Naive B cell (primary cell): ENCODE data around the gene SMU1. TPM values are rescaled to one million over a fixed set of nuclear protein-coding genes. Genes with fewer than 3 reads are reported as not detected.
A peak's percentile ranks its signal among the peaks of the same experiment; 100 is the strongest.
"Not testable (repeated sequence)": the region's sequence is repeated elsewhere in the genome, so short reads cannot be mapped to it uniquely, and the experiment has no call there.

Source experiments
- ATAC-seq, 2 donors: fragments of 150-1000 bp; cut with Tn5 transposase; 2 replicates each; pipeline ENCODE4 v1.10.0; 2021; ENCODE audit warnings: low read depth in 2 of 2, mild to moderate bottlenecking in 2 of 2, moderate library complexity in 2 of 2
- DNase-seq: peaks from one replicate; pipeline ENCODE4 v3.0.0; 2022
- H3K27ac Mint-ChIP-seq, 6 donors: one replicate each; pipeline ENCODE4 v1.8.0; 2020 to 2022; ENCODE audit warnings: mild to moderate bottlenecking in 6 of 6, mixed read lengths in 6 of 6, moderate library complexity in 5 of 6, inconsistent platforms in 2 of 6
- H3K27me3 Mint-ChIP-seq, 3 donors: one replicate each; pipeline ENCODE4 v1.8.0; 2021 to 2022; ENCODE audit warnings: mixed read lengths in 3 of 3, mild to moderate bottlenecking in 1 of 3
- H3K36me3 Mint-ChIP-seq, 2 donors: one replicate each; pipeline ENCODE4 v1.8.0; 2020 to 2022; ENCODE audit warnings: mixed read lengths in 2 of 2, inconsistent platforms in 1 of 2, mild to moderate bottlenecking in 1 of 2
- H3K4me1 Mint-ChIP-seq, 3 donors: one replicate each; pipeline ENCODE4 v1.8.0; 2020 to 2022; ENCODE audit warnings: mixed read lengths in 3 of 3, inconsistent platforms in 1 of 3, mild to moderate bottlenecking in 1 of 3, moderate library complexity in 1 of 3
- H3K4me3 Mint-ChIP-seq, 8 donors: one replicate each; pipeline ENCODE4 v1.8.0; 2020 to 2022; ENCODE audit warnings: mild to moderate bottlenecking in 8 of 8, mixed read lengths in 8 of 8, moderate library complexity in 8 of 8, inconsistent platforms in 2 of 8
- H3K9me3 Mint-ChIP-seq, 7 donors: one replicate each; pipeline ENCODE4 v1.8.0; 2020 to 2022; ENCODE audit warnings: mixed read lengths in 7 of 7, mild to moderate bottlenecking in 5 of 7, inconsistent platforms in 2 of 7, moderate library complexity in 1 of 7
- polyA plus RNA-seq, 6 donors: library from polyadenylated mRNA; unstranded; fragments of 300-500 nt; fragmentation: Illumina TruSeq; gene quantifications; one replicate each; pipeline ENCODE4 v1.2.3, GENCODE V29; 2021; ENCODE audit warnings: low read depth in 6 of 6

SMU1 gene
- polyA plus RNA-seq, 6 donors from 2014 or later: 19.6 to 44.5 (median 25.8) TPM

- Mint-ChIP-seq H3K4me1 (peaks cover 14 to 24% (median 20%) of the 10 kb centered on the region in 3 donors), H3K27me3 (no peaks in the 10 kb centered on the region), H3K9me3 (no peaks in the 10 kb centered on the region), H3K4me3 (no peak overlapping the region), H3K27ac (peak overlapping the region in 3 of 6 donors; percentile 30 to 68 (median 64)), H3K36me3 (no peaks in the 10 kb centered on the region)
- ATAC-seq: no peak
- DNase-seq: no peak
These were observed 26.2 kb upstream of the SMU1 start for GRCh38 chr9:33102551-33103210.

DNA sequence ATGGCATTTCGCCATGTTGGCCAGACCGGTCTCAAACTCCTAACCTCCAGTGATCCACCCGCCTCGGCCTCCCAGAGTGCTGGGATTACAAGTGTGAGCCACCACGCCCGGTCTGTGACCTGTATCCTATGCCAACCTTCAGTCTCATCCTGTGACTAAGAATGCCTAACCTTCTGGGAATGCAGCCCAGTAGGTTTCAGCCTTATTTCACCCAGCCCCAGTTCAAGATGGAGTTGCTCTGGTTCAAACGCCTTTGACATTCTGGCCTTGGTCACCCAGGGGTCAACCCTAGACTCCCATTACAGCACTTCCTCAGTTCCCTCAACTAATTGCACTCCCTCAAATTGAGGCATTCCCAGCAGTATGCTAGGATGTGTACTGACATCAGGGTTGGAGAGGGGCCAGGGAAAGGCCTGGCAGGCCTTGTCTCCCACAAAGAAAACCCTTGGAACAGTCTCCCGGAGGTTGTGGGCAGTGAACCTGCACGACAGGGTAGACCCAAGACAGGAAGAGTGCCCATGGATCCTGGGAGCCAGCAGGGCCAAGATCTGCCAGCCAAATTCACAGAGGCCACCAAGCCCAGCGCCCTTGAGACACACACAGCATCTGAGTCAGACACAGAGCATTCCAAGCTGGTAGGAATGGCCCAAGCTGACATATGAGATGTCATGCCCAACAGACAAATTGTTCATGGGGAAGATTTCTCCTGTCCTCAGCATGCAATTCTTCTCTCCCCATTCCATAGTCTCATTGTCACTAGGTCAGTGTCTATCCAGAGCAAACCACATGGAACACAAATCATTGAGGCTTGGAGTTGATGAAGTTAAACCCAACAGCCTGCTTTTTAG is 24.9 kb upstream of the SMU1 start:
- no peaks in the 10 kb centered on the region for H3K9me3 Mint-ChIP-seq
- DNase-seq (no peak), ATAC-seq (no peak)
- peak overlapping the region in 1 of 8 donors; percentile 65 for H3K4me3 Mint-ChIP-seq
- H3K4me1 Mint-ChIP-seq: peaks cover 2 to 14% (median 8%) of the 10 kb centered on the region in 3 donors
- H3K27ac Mint-ChIP-seq: peak overlapping the region in 3 of 6 donors; percentile 32 to 82 (median 66)
- H3K27me3 Mint-ChIP-seq: no peaks in the 10 kb centered on the region
- no peaks in the 10 kb centered on the region for H3K36me3 Mint-ChIP-seq

- Mint-ChIP-seq H3K4me1 (peaks cover 0 to 11% (median 7%) of the 10 kb centered on the region in 3 donors), H3K9me3 (no peaks in the 10 kb centered on the region), H3K27ac (no peak overlapping the region), H3K4me3 (no peak overlapping the region), H3K27me3 (no peaks in the 10 kb centered on the region), H3K36me3 (no peaks in the 10 kb centered on the region)
- DNase-seq (no peak), ATAC-seq (no peak)
These were observed 23.3 kb upstream of the SMU1 start for GRCh38 chr9:33099754-33100153.

GRCh38 chr9:33097192-33097591 is 20.7 kb upstream of the SMU1 start:
- Mint-ChIP-seq H3K9me3 (no peaks in the 10 kb centered on the region), H3K4me1 (peaks cover 0 to 4% (median 3%) of the 10 kb centered on the region in 3 donors), H3K27ac (peak overlapping the region in 1 of 6 donors; percentile 10), H3K36me3 (no peaks in the 10 kb centered on the region), H3K4me3 (no peak overlapping the region), H3K27me3 (no peaks in the 10 kb centered on the region)
- ATAC-seq: no peak
- no peak for DNase-seq

DNA sequence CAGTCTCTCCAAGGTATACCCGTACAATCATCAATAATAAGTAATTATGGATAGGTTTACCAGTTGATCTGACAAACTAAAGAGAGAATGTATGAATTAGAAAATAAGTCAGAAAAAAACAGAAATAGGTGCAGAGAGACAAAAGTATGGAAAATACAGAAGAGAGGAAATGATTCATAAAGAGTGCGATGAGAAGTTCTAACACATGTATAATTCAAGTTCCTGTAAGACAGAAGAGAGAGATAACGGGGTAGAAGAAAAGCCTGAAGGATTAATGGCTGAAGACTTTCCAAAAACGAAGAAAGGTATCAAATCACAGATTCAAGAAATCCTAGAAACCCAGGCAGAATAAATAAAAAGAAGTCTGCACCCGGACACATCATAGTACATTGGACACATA is 16.2 kb upstream of the SMU1 start:
- Mint-ChIP-seq H3K9me3 (peaks cover 0 to 2% (median 0%) of the 10 kb centered on the region in 7 donors), H3K4me3 (no peak overlapping the region), H3K36me3 (no peaks in the 10 kb centered on the region), H3K27ac (peak overlapping the region in 2 of 6 donors; percentile 8 to 54), H3K27me3 (no peaks in the 10 kb centered on the region), H3K4me1 (no peaks in the 10 kb centered on the region)
- no peak for ATAC-seq
- no peak for DNase-seq

DNA sequence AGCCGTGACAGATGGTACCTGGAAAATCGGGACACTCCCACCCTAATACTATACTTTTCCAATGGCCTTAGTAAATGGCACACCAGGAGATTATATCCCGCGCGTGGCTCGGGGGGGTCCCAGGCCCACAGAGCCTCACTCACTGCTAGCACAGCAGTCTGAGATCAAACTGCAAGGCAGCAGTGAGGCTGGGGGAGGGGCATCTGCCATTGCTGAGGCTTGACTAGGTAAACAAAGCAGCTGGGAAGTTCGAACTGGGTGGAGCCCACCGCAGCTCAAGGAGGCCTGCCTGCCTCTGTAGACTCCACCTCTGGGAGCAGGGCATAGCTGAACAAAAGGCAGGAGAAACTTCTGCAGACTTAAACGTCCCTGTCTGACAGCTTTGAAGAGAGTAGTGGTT is 9.2 kb upstream of the SMU1 start:
- not testable (repeated sequence) for ATAC-seq, H3K36me3 Mint-ChIP-seq, H3K9me3 Mint-ChIP-seq, DNase-seq, H3K27ac Mint-ChIP-seq, H3K27me3 Mint-ChIP-seq, H3K4me3 Mint-ChIP-seq
- peaks cover 0 to 27% (median 22%) of the 10 kb centered on the region in 3 donors for H3K4me1 Mint-ChIP-seq

DNA sequence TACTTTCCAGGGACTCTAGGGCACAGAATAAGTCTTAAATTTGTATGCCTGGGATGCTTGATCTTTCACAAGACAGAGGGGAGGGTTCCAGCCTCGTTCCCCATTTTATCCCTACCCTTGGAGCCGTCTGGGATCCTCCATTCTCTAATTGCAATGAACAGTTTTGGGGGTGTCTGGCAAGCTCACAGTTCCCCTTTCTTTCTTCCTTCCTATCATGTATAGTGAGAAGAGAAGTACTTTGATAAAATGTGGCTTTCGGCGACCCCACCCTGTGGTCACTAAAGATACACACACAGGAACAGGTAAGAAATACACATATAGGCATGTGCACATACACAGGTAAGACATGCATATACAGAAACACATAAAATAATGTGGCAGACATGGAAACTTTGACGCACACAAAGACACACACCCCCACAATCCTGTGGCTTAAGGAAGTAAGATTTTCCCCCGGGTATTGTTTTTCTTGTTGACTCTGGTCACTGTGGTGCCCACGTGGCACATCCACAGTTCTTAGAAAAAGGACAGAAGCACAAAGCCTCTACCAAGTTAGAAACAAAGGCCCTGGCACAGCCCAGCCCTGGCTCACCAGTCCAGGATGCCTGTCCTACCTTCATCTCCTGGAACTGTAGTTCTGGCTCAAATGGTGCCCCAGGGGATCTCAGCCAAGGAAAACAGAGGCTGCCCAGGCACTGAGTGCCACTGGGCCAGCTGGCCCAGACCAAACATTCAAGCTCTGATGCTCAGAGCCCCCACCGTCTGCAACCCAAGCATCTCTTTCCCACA is 6.3 kb upstream of the SMU1 start:
- H3K27ac Mint-ChIP-seq: peak overlapping the region; percentile 1 to 95 (median 85)
- H3K4me1 Mint-ChIP-seq: peaks cover 1 to 27% (median 22%) of the 10 kb centered on the region in 3 donors
- peak; percentile 45 for DNase-seq
- no peaks in the 10 kb centered on the region for H3K27me3 Mint-ChIP-seq
- ATAC-seq: peak; percentile 74 to 77
- H3K9me3 Mint-ChIP-seq: no peaks in the 10 kb centered on the region
- H3K4me3 Mint-ChIP-seq: peak overlapping the region; percentile 16 to 83 (median 68)
- no peaks in the 10 kb centered on the region for H3K36me3 Mint-ChIP-seq

DNA sequence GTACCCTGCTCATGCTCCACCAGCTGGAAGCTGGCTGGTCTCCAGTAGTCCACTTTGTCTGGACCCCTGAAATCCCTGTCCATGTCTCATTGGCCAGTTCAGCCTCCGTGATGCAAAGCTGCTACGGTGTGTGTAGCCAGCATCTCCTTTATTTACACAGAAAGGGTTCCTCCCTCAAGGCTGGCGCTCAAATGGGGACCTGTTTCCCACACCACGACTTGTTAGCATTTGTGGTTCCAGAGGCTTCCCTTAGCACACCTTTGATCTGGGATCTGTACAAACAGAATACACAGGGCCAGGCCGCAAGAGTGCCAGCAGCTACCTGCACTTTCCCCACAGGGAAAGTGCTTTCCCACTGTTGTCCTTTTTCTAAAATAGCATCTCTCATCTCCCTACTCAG is 5.7 kb upstream of the SMU1 start:
- H3K27me3 Mint-ChIP-seq: no peaks in the 10 kb centered on the region
- H3K4me1 Mint-ChIP-seq: peaks cover 6 to 33% (median 26%) of the 10 kb centered on the region in 3 donors
- peak overlapping the region in 5 of 6 donors; percentile 1 to 95 (median 86) for H3K27ac Mint-ChIP-seq
- no peaks in the 10 kb centered on the region for H3K9me3 Mint-ChIP-seq
- DNase-seq (no peak), ATAC-seq (no peak)
- H3K4me3 Mint-ChIP-seq: peak overlapping the region; percentile 7 to 83 (median 68)
- H3K36me3 Mint-ChIP-seq: no peaks in the 10 kb centered on the region

GRCh38 chr9:33081128-33081851 is 4.8 kb upstream of the SMU1 start:
- H3K4me1 Mint-ChIP-seq: peaks cover 14 to 42% (median 32%) of the 10 kb centered on the region in 3 donors
- H3K9me3 Mint-ChIP-seq: no peaks in the 10 kb centered on the region
- no peaks in the 10 kb centered on the region for H3K36me3 Mint-ChIP-seq
- H3K27me3 Mint-ChIP-seq: no peaks in the 10 kb centered on the region
- H3K27ac Mint-ChIP-seq: no peak overlapping the region
- ATAC-seq: peak; percentile 29 to 31
- peak; percentile 63 for DNase-seq
- no peak overlapping the region for H3K4me3 Mint-ChIP-seq

GRCh38 chr9:33080534-33080933 is 4.1 kb upstream of the SMU1 start:
- Mint-ChIP-seq H3K27ac (no peak overlapping the region), H3K27me3 (no peaks in the 10 kb centered on the region), H3K36me3 (peaks cover 0 to 2% of the 10 kb centered on the region in 2 donors), H3K4me1 (peaks cover 21 to 49% (median 36%) of the 10 kb centered on the region in 3 donors), H3K9me3 (no peaks in the 10 kb centered on the region), H3K4me3 (no peak overlapping the region)
- ATAC-seq (no peak), DNase-seq (no peak)

- DNase-seq (no peak), ATAC-seq (no peak)
- no peak overlapping the region for H3K27ac Mint-ChIP-seq
- H3K4me3 Mint-ChIP-seq: no peak overlapping the region
- no peaks in the 10 kb centered on the region for H3K9me3 Mint-ChIP-seq
- H3K36me3 Mint-ChIP-seq: peaks cover 6 to 12% of the 10 kb centered on the region in 2 donors
- peaks cover 22 to 33% (median 30%) of the 10 kb centered on the region in 3 donors for H3K4me1 Mint-ChIP-seq
- no peaks in the 10 kb centered on the region for H3K27me3 Mint-ChIP-seq
These were observed 7.5 kb downstream of the SMU1 start for GRCh38 chr9:33068991-33069390.

GRCh38 chr9:33065157-33066076 is 11.1 kb downstream of the SMU1 start:
- ATAC-seq: peak; percentile 36 to 50
- H3K36me3 Mint-ChIP-seq: peaks cover 6 to 21% of the 10 kb centered on the region in 2 donors
- no peaks in the 10 kb centered on the region for H3K9me3 Mint-ChIP-seq
- H3K4me1 Mint-ChIP-seq: peaks cover 14 to 18% (median 16%) of the 10 kb centered on the region in 3 donors
- peak overlapping the region in 5 of 6 donors; percentile 3 to 87 (median 70) for H3K27ac Mint-ChIP-seq
- no peaks in the 10 kb centered on the region for H3K27me3 Mint-ChIP-seq
- peak overlapping the region in 5 of 8 donors; percentile 1 to 51 (median 22) for H3K4me3 Mint-ChIP-seq
- no peak for DNase-seq
